ENCODE measurements around the gene SENP1. TPM values are rescaled to one million over a fixed set of nuclear protein-coding genes. Genes with fewer than 3 reads are reported as not detected.
A peak's percentile ranks its signal among the peaks of the same experiment; 100 is the strongest.

SENP1 gene
- total RNA-seq, 1 experiment from 2014 or later = 41.6 TPM

DNA sequence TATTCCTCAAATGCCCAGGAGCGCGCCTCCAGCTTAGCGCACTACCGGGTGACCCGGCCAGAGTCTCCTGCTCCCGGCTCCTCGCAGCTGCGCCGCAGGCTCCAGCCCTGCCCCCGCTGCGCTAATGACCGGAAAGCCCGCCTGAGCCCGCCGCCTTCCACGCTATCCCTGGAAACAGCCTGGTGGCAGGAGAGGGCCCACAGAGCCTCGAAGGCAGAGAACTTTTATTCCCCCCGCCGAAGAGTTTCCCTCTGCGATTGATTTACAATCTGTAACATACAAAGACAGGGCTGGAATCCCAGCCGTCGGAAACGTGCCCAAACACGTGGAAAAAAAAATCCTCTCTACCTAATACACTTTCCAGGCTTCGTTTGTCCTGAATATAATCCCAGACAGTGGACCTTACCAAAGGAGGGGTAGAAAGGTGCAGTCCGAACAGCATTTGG lies 103.1 kb downstream of the SENP1 start:
- no peaks in the 10 kb centered on the region for H3K9me3 ChIP-seq (ENCODE audit: low read depth, low read length, poor library complexity, severe bottlenecking)
- H3K27me3 ChIP-seq (replicated peaks; ENCODE audit: insufficient read depth, low read depth, low read length, poor library complexity) = peaks cover 67% of the 10 kb centered on the region
- peak overlapping the region; percentile 46 for H3K4me3 ChIP-seq (ENCODE audit: low read depth, low read length, poor library complexity, severe bottlenecking)
- DNase-seq (ENCODE audit: low spot score) = no peak
- POLR2A ChIA-PET (ENCODE audit: low non-redundant PET) = no interaction called here
- no peaks in the 10 kb centered on the region for H3K36me3 ChIP-seq (ENCODE audit: insufficient read depth, low read length, poor library complexity, severe bottlenecking)
- no peak overlapping the region for H3K27ac ChIP-seq (ENCODE audit: low read depth, low read length, poor library complexity, severe bottlenecking)
- no TSS peak for BruUV-seq (replicated peaks)
- TF ChIP-seq, protein P1, sequence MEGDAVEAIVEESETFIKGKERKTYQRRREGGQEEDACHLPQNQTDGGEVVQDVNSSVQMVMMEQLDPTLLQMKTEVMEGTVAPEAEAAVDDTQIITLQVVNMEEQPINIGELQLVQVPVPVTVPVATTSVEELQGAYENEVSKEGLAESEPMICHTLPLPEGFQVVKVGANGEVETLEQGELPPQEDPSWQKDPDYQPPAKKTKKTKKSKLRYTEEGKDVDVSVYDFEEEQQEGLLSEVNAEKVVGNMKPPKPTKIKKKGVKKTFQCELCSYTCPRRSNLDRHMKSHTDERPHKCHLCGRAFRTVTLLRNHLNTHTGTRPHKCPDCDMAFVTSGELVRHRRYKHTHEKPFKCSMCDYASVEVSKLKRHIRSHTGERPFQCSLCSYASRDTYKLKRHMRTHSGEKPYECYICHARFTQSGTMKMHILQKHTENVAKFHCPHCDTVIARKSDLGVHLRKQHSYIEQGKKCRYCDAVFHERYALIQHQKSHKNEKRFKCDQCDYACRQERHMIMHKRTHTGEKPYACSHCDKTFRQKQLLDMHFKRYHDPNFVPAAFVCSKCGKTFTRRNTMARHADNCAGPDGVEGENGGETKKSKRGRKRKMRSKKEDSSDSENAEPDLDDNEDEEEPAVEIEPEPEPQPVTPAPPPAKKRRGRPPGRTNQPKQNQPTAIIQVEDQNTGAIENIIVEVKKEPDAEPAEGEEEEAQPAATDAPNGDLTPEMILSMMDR (conservative IDR thresholded peaks at IDR 0.05; ENCODE audit: low read depth, low read length) = no peak
- TF ChIP-seq EZH2 (IDR thresholded peaks at IDR 0.05; ENCODE audit: borderline replicate concordance, low read depth, low read length, poor library complexity, severe bottlenecking) = peak; percentile 68
- intact Hi-C loops (cut with micrococcal nuclease; ENCODE audit: unreplicated experiment) = loop anchor here (10.0 kb wide), 1 partner anchor 182 kb away; the partner anchor contains the start of gene CCDC184
- CTCF ChIA-PET = no interaction called here
- H3K4me1 ChIP-seq (ENCODE audit: insufficient read depth, low read length, poor library complexity, severe bottlenecking) = peaks cover 26% of the 10 kb centered on the region

DNA sequence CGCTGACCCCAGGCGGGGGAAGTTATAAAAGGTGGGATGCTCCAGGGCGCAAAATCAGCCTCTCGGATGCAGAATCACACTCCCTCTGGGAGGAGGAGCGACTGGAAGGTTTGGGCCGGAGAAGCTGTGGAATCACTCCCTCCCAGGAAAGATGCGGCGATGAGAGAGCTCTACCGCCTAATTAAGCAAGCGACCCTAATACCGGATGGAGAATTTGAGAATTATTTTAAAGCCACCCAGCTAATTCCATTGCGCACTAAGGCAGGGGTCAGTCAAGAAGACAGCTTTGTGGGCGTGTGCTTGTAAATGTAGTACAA lies 103.5 kb downstream of the SENP1 start:
- CTCF ChIA-PET = interaction anchor here (0.6 to 1.5 kb wide), 3 partner anchors 39 to 1618 kb away, joined by 3 to 4 read pairs (median 3); partner anchors contain the start of gene TMEM106C
- peaks cover 26% of the 10 kb centered on the region for H3K4me1 ChIP-seq (ENCODE audit: insufficient read depth, low read length, poor library complexity, severe bottlenecking)
- H3K36me3 ChIP-seq (ENCODE audit: insufficient read depth, low read length, poor library complexity, severe bottlenecking) = no peaks in the 10 kb centered on the region
- POLR2A ChIA-PET (ENCODE audit: low non-redundant PET) = no interaction called here
- intact Hi-C loops (cut with micrococcal nuclease; ENCODE audit: unreplicated experiment) = loop anchor here (10.0 kb wide), 1 partner anchor 182 kb away; the partner anchor contains the start of gene CCDC184
- BruUV-seq (replicated peaks) = no TSS peak
- H3K27me3 ChIP-seq (replicated peaks; ENCODE audit: insufficient read depth, low read depth, low read length, poor library complexity) = peaks cover 66% of the 10 kb centered on the region
- DNase-seq (ENCODE audit: low spot score) = no peak
- peak overlapping the region; percentile 46 for H3K4me3 ChIP-seq (ENCODE audit: low read depth, low read length, poor library complexity, severe bottlenecking)
- H3K27ac ChIP-seq (ENCODE audit: low read depth, low read length, poor library complexity, severe bottlenecking) = no peak overlapping the region
- no peaks in the 10 kb centered on the region for H3K9me3 ChIP-seq (ENCODE audit: low read depth, low read length, poor library complexity, severe bottlenecking)
- TF ChIP-seq, protein P1 (conservative IDR thresholded peaks at IDR 0.05; ENCODE audit: low read depth, low read length) = no peak
- no peak for TF ChIP-seq EZH2 (IDR thresholded peaks at IDR 0.05; ENCODE audit: borderline replicate concordance, low read depth, low read length, poor library complexity, severe bottlenecking)

DNA sequence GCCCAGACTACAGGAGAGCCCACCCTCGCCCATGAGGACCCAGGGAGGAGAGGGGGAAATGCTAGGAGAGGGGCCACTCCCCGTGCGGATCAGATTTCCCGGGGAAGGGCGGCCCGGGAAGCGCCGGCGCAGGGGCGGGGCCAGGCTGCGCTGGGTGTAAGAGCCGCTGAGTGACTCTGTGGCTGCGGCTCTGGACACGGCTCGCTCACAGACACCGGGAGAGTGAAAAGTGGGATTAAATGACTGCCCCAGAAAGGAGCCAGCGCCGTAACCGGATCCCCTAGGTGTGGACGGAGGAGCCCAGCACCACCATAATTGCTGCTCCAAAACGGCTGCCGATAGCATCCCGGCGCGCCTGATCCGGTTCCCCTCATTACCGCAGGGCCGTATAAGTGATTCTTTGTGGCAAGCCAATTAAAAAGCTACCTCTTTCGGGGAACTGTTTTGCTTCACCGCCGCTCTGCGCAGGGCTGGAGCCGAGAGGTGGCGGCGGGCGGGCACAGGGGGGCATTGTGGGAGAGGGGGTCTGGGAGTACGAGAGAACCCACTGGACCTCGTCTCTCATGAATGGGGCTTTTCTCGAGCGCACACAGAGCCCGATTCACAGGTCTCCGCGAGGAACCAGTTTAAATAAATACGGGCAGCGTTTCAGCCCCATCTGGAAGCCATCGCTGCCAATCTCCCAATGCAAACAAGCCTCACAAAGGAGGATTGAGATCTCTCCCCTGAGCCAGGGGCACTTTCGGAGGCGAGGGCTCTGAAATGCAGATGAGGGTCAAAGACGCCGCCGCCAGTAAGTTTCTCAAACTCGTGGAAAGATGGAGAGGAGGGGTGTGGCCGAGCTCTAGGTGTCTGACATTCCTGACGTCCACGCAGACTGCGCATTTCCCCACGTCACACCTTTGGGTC lies 104.1 kb downstream of the SENP1 start:
- Histone ChIP-seq H3K27me3 (replicated peaks; ENCODE audit: insufficient read depth, low read depth, low read length, poor library complexity) (peaks cover 60% of the 10 kb centered on the region), H3K4me1 (ENCODE audit: insufficient read depth, low read length, poor library complexity, severe bottlenecking) (peaks cover 26% of the 10 kb centered on the region), H3K9me3 (ENCODE audit: low read depth, low read length, poor library complexity, severe bottlenecking) (no peaks in the 10 kb centered on the region), H3K36me3 (ENCODE audit: insufficient read depth, low read length, poor library complexity, severe bottlenecking) (no peaks in the 10 kb centered on the region), H3K4me3 (ENCODE audit: low read depth, low read length, poor library complexity, severe bottlenecking) (peak overlapping the region; percentile 46), H3K27ac (ENCODE audit: low read depth, low read length, poor library complexity, severe bottlenecking) (no peak overlapping the region)
- no TSS peak for BruUV-seq (replicated peaks)
- peak; percentile 73 for DNase-seq (ENCODE audit: low spot score)
- POLR2A ChIA-PET (ENCODE audit: low non-redundant PET) = no interaction called here
- CTCF ChIA-PET = interaction anchor here (0.6 to 1.5 kb wide), 3 partner anchors 38 to 1617 kb away, joined by 3 to 4 read pairs (median 3); partner anchors contain the start of gene TMEM106C
- TF ChIP-seq, protein P1 (conservative IDR thresholded peaks at IDR 0.05; ENCODE audit: low read depth, low read length) = no peak
- no peak for TF ChIP-seq EZH2 (IDR thresholded peaks at IDR 0.05; ENCODE audit: borderline replicate concordance, low read depth, low read length, poor library complexity, severe bottlenecking)
- intact Hi-C loops (cut with micrococcal nuclease; ENCODE audit: unreplicated experiment) = loop anchor here (10.0 kb wide), 1 partner anchor 183 kb away; the partner anchor contains the start of gene CCDC184
